Measurements from ENCODE around the gene IVD.

Gene IVD

GRCh38 chr15:40463886-40464545 lies 58.4 kb downstream of the IVD start:
- DNase-seq = no peak

DNA sequence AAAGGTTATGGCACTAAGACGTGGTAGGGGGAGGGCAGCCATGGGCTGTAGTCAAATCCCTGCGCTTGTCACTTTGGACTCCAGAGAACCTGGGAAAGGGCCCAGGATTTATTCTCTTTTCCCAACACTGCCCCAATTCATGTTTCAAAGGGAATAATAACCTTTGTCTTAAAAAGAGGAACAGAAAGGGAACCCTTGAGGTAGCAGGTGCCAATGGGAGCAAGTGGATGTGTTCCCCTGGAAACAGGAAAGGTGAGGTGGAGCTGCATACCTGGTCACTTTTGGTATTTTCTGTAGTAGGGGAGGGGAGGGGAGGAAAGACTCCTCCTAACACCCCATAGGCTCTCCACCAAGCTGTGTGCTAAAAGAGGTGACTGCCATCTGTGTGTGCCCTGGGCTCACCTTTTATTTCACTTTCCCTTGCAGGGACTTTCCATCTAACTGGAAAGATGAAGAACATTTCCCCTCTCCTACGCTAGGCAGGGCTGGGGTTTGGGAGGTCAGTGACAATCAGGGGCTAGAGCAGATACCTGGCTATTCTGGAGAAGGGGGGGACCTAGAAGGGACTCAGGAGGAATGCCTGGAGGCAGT lies 59.1 kb downstream of the IVD start:
- DNase-seq = no peak

GRCh38 chr15:40465939-40466338 lies 60.3 kb downstream of the IVD start:
- no peak for DNase-seq

DNA sequence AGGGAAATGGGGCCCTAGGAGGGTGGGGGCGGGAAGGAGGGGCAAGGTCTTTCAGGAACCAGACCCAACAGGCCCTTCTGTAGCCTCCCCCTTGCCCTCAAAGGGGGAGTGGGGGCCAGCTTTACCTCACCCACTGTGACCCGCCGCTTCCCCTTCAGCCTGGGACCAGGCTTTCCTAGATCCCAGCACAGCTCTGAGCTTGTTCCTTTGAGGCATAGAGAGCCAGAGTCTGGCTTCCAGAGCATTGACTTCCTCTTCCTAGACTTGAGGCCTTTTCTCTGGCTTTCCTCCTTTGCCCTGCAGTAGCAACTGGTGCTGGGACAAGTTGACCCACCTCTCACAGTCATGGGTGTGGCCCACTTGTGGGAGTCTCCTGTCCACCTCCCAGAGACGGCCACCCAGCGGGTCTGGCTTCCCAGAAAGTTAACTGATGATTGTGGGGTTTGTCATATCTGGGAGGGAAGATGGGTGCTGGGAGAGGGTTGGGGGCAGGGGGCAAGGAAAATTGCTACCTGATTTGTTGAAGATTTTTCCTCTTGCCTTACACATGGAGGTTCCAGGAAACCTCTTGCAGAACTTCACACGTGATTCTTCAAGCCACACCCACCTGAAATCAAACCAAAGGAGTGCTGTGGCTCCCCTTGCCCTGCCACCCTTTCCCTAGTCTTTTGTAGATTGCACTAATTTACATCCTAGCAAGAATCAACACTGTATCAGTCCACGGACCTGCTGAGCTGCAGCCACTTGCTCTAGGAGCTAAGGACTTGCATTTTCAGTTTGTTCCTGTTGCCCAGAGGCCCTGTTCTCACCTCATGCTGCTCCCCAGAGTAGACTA lies 61.0 kb downstream of the IVD start:
- DNase-seq = no peak

DNA sequence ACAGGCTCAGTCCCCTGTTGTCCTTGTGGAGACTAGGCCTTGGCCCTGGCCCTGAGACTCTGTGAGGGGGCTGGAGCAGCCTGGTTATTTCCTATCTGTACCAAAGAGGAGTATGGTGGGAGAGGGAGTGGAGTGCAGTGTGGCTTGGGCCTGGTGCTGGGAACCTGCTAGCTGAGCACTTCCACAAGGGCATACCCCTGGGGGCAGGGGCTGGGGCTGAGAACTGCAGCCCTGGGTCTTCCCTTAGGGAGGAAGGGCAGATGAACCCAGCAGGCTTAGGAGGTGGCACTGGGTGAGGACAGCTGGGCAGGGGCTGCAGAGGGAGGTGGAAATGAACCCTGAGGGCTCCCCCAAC lies 61.6 kb downstream of the IVD start:
- DNase-seq = no peak

GRCh38 chr15:40468898-40469331 lies 63.3 kb downstream of the IVD start:
- DNase-seq = no peak

- DNase-seq = no peak
Observed at GRCh38 chr15:40469776-40470390, 64.3 kb downstream of the IVD start.

DNA sequence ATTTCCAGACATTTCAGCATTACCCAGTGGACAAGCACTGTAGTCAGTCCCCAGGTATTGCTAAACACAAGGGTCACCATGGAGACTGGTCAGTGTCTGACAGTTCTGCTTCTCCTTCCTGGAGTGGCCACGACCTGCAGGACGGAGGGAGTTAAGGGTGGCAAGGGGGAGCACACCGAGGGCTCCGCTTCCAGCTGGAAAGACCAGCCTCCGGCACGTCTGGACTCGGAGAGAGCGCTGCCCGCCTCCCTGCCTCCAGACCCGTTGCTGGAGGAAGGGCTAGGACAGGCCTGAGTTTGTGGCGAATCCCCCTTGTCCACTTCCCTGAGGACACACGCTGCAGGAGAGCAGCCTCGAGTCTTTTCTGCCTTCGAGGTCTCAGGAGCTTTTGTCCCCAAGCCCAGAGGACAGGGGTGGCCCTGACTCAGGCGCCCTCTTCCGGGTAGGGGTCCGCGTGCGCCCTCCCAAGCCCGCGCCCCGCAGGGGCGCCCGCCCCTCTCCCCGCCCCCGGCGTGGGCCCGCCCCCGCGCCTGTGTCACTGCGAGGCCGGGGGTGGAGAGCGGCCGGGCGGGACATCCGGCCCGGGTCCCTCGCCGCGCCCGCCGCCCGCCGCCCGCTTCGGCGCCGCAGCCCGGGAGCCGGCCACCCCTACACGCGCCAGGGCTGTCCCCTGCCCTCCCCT lies 65.0 kb downstream of the IVD start, which contains the start of gene CHST14:
Gene CHST14, plus strand, starts transcription at position 562 of the 682 bp plus-strand sequence. CDS start 230 bp downstream, outside the sequence.
- DNase-seq = peak; percentile 11 to 44

Measured in SW 1271 (cell line).